Mesothelial cell of epicardium (in vitro differentiated cells): ENCODE data around the gene ZNF385D. TPM values are rescaled to one million over a fixed set of nuclear protein-coding genes. Genes with fewer than 3 reads are reported as not detected.

Source experiments
- DNase-seq, 2 experiments: peaks; one replicate each; pipeline ENCODE4 v3.0.0; 2021; ENCODE audit warnings: low spot score in 2 of 2; ENCODE audit not compliant: unreplicated experiment in 2 of 2
- H3K27ac Mint-ChIP-seq: 2 replicates; pipeline ENCODE4 v1.8.0; 2021; ENCODE audit warnings: mixed read lengths
- H3K27me3 Mint-ChIP-seq: 2 replicates; pipeline ENCODE4 v1.8.0; 2021; ENCODE audit warnings: low read depth, mixed read lengths
- H3K36me3 Mint-ChIP-seq: 2 replicates; pipeline ENCODE4 v1.8.0; 2021; ENCODE audit warnings: mixed read lengths
- H3K4me1 Mint-ChIP-seq: 2 replicates; pipeline ENCODE4 v1.8.0; 2021; ENCODE audit warnings: mixed read lengths
- H3K4me3 Mint-ChIP-seq: 2 replicates; pipeline ENCODE4 v1.8.0; 2021; ENCODE audit warnings: mild to moderate bottlenecking, moderate library complexity, mixed read lengths
- H3K9me3 Mint-ChIP-seq: 2 replicates; pipeline ENCODE4 v1.8.0; 2021; ENCODE audit warnings: mixed read lengths
- CTCF ChIP-seq: fragments of 200-600 bp; sonication (generic); IDR thresholded peaks from one replicate; pipeline ENCODE4 v1.5.0; 2021; ENCODE audit warnings: antibody characterized with exemption; ENCODE audit not compliant: unreplicated experiment
- total RNA-seq: library from RNA; stranded (reverse); gene quantifications from 3 replicates; pipeline ENCODE4 v1.2.1, GENCODE V29; 2021

Gene ZNF385D
- total RNA-seq, 1 donor from 2014 or later, result 3.7 TPM

- H3K27ac Mint-ChIP-seq, result no peak overlapping the region
- DNase-seq, result no peak
- H3K27me3 Mint-ChIP-seq, result peaks cover 14% of the 10 kb centered on the region
- H3K4me1 Mint-ChIP-seq, result peaks cover 5% of the 10 kb centered on the region
- no peak for TF ChIP-seq CTCF
- no peaks in the 10 kb centered on the region for H3K36me3 Mint-ChIP-seq
- H3K9me3 Mint-ChIP-seq, result no peaks in the 10 kb centered on the region
- H3K4me3 Mint-ChIP-seq, result no peak overlapping the region
Measured at GRCh38 chr3:21601178-21601577, 149.8 kb downstream of the ZNF385D start.

- H3K36me3 Mint-ChIP-seq, result no peaks in the 10 kb centered on the region
- H3K4me3 Mint-ChIP-seq, result no peak overlapping the region
- no peak overlapping the region for H3K27ac Mint-ChIP-seq
- peaks cover 5% of the 10 kb centered on the region for H3K4me1 Mint-ChIP-seq
- no peaks in the 10 kb centered on the region for H3K9me3 Mint-ChIP-seq
- DNase-seq, result no peak
- no peak for TF ChIP-seq CTCF
- H3K27me3 Mint-ChIP-seq, result peaks cover 8% of the 10 kb centered on the region
Measured at GRCh38 chr3:21599890-21600289, 151.1 kb downstream of the ZNF385D start.

- no peak for TF ChIP-seq CTCF
Measured at GRCh38 chr3:21592828-21593227, 158.2 kb downstream of the ZNF385D start.

GRCh38 chr3:21587894-21588293 is 163.1 kb downstream of the ZNF385D start:
- Mint-ChIP-seq H3K4me1 (peaks cover 4% of the 10 kb centered on the region), H3K9me3 (no peaks in the 10 kb centered on the region), H3K36me3 (no peaks in the 10 kb centered on the region), H3K27ac (no peak overlapping the region), H3K4me3 (no peak overlapping the region), H3K27me3 (no peaks in the 10 kb centered on the region)
- no peak for DNase-seq
- TF ChIP-seq CTCF, result no peak

More at GRCh38 chr3:21592828-21593227, 158.2 kb downstream of the ZNF385D start:
- Mint-ChIP-seq H3K4me1 (peaks cover 10% of the 10 kb centered on the region), H3K27me3 (no peaks in the 10 kb centered on the region), H3K27ac (no peak overlapping the region), H3K36me3 (no peaks in the 10 kb centered on the region), H3K4me3 (no peak overlapping the region), H3K9me3 (no peaks in the 10 kb centered on the region)
- no peak for DNase-seq

GRCh38 chr3:21585216-21585740 is 165.7 kb downstream of the ZNF385D start:
- Mint-ChIP-seq H3K27me3 (no peaks in the 10 kb centered on the region), H3K36me3 (no peaks in the 10 kb centered on the region), H3K4me1 (peaks cover 7% of the 10 kb centered on the region), H3K4me3 (no peak overlapping the region), H3K9me3 (no peaks in the 10 kb centered on the region), H3K27ac (no peak overlapping the region)
- TF ChIP-seq CTCF, result no peak
- no peak for DNase-seq

GRCh38 chr3:21573291-21573690 is 177.7 kb downstream of the ZNF385D start:
- no peaks in the 10 kb centered on the region for H3K4me1 Mint-ChIP-seq
- TF ChIP-seq CTCF, result no peak
- no peaks in the 10 kb centered on the region for H3K36me3 Mint-ChIP-seq

More at GRCh38 chr3:21573291-21573690, 177.7 kb downstream of the ZNF385D start:
- Mint-ChIP-seq H3K27ac (no peak overlapping the region), H3K27me3 (peaks cover 5% of the 10 kb centered on the region), H3K4me3 (no peak overlapping the region), H3K9me3 (peaks cover 3% of the 10 kb centered on the region)
- no peak for DNase-seq
